GM21515 (cell line): ENCODE measurements around the gene MOB3B.

Experiments
- ATAC-seq: cut with Tn5 transposase; IDR thresholded peaks from one replicate; pipeline ENCODE4 v1.9.1; 2021; ENCODE audit not compliant: unreplicated experiment

The MOB3B gene

GRCh38 chr9:27369591-27369990 lies 160.0 kb downstream of the MOB3B start:
- no peak for ATAC-seq

- no peak for ATAC-seq
Observed at GRCh38 chr9:27368316-27368985, 161.2 kb downstream of the MOB3B start.

GRCh38 chr9:27367921-27368315 lies 161.7 kb downstream of the MOB3B start:
- no peak for ATAC-seq

- ATAC-seq = peak; percentile 72
Observed at GRCh38 chr9:27367175-27367798, 162.3 kb downstream of the MOB3B start.

- peak; percentile 82 for ATAC-seq
Observed at GRCh38 chr9:27365707-27366376, 163.8 kb downstream of the MOB3B start.

GRCh38 chr9:27362447-27363210 lies 167.0 kb downstream of the MOB3B start:
- ATAC-seq = no peak

- no peak for ATAC-seq
Observed at GRCh38 chr9:27361492-27361891, 168.1 kb downstream of the MOB3B start.

GRCh38 chr9:27359763-27360162 lies 169.9 kb downstream of the MOB3B start:
- ATAC-seq = no peak

GRCh38 chr9:27358007-27358406 lies 171.6 kb downstream of the MOB3B start:
- ATAC-seq = no peak

GRCh38 chr9:27356446-27356845 lies 173.2 kb downstream of the MOB3B start:
- no peak for ATAC-seq

GRCh38 chr9:27355166-27355565 lies 174.4 kb downstream of the MOB3B start:
- ATAC-seq = no peak

- peak; percentile 77 for ATAC-seq
Observed at GRCh38 chr9:27353474-27354229, 176.0 kb downstream of the MOB3B start.

- ATAC-seq = no peak
Observed at GRCh38 chr9:27353166-27353473, 176.5 kb downstream of the MOB3B start.

GRCh38 chr9:27352457-27353165 lies 177.0 kb downstream of the MOB3B start:
- ATAC-seq = peak; percentile 41

- no peak for ATAC-seq
Observed at GRCh38 chr9:27351438-27351837, 178.2 kb downstream of the MOB3B start.

GRCh38 chr9:27350382-27350976 lies 179.1 kb downstream of the MOB3B start:
- no peak for ATAC-seq

GRCh38 chr9:27349698-27350080 lies 179.9 kb downstream of the MOB3B start:
- no peak for ATAC-seq

- no peak for ATAC-seq
Observed at GRCh38 chr9:27348785-27349697, 180.6 kb downstream of the MOB3B start.

- no peak for ATAC-seq
Observed at GRCh38 chr9:27347889-27348288, 181.7 kb downstream of the MOB3B start.
